DMS153 treated with DMSO at 0.1 percent for 48 hours (cell line): Measurements from ENCODE around the gene SDSL.

Experiments used
- DNase-seq: peaks from one replicate; lab custom pipeline; 2025; ENCODE audit not compliant: unreplicated experiment; lab: John Stamatoyannopoulos, UW

Gene SDSL

DNA sequence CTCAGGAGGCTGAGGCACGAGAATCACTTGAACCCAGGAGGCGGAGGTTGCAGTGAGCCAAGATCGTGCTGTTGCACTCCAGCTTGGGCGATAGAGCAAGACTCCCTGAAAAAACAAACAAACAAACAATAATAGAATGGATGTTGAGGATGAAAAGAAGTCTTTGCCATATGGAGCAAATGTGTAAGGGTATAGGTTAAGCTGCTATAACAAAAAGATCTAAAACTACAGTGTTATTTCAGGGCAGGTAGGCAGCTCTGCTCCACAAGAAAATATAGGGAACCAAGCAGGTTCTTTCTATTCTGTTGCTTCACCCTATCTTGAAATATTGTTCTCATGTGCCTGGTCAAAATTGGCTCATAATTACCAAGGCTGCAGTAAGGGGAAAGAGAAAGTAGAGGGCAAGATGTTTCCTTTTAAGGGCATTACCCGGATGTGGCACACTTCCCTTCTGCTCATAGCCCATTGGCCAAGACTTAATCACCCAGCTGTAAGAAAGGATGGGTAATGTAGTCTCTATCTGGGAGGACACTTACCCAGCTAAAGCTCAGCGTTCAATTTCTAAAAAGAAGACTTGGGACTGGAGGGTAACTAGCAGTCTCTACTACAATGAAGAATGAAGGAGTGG is 23.5 kb downstream of the SDSL start:
- DNase-seq = no peak

- DNase-seq = no peak
These were observed 26.7 kb downstream of the SDSL start for GRCh38 chr12:113448873-113449272.

DNA sequence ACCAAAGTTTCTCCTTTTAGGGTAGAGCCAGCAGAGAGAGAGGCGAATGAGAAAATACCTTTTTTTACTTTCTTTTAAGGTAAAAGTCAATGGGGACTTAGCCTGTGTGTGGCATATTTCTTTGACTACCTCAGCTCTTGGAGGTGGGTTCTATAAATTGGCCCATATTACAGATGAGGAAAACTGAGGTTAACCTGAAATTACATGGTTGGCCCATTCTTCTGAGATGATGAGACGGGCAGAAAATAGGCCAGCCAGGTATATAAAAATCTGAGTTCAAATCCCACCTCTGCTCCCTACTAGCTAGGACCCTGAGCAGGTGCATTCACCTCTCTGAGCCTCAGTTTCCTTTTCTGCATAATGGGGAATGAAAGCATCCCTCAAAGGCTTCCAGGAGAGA is 27.1 kb downstream of the SDSL start:
- no peak for DNase-seq

DNA sequence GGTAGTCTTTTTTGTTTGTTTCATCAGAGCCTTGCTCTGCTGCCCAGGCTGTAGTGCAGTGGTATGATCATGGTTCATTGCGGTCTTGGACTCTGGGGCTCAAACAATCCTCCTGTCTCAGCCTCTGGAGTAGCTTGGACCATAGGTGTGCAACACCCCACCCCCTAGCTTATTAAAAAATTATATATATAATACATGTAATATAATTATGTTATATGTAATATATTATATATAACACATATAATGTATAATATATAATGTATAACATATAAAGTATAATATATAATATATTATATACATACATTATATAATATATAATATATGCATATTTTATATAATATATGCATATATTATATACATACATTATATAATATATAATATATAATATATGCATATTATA is 27.7 kb downstream of the SDSL start:
- DNase-seq = no peak

GRCh38 chr12:113452458-113452857 is 30.3 kb downstream of the SDSL start:
- DNase-seq = no peak

DNA sequence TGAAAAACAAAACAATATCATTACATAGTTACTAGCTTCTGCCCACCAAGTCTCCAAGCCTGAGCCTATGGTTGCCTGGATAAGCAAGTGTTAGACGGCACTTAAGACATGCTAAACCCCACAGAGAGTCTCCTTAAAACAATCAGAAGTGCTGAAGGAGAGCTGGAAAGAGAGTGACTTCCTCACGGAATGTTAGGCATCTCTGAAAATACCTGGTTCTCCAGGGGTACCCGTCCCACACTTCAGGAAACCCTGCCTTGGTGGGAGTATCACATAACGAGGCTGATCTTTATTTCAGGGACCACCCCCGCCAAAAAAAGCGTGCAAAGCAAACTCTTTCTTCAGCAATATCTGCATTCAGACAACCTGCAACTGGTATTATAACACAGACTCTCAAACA is 31.1 kb downstream of the SDSL start:
- no peak for DNase-seq

DNA sequence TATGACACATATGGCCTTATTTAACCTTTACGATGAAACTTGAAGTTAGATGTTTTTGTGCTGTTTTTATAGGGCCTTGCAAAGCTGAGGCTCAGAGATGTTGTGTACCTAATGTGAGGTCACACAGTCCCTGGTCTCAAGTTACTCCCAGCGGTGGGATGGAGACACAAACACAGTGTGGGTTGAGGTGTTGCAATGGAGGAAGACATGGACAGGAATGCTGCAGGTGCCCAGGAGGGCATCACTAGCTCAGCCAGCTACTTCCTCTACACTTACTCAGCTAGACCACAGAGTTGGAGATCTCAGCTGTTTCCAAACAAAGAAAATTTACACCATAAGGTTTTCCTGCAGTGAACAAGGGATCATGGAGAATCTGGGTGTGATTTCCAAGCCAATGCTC is 34.0 kb downstream of the SDSL start:
- DNase-seq = no peak

- no peak for DNase-seq
These were observed 34.6 kb downstream of the SDSL start for GRCh38 chr12:113456761-113457160.

GRCh38 chr12:113457185-113457584 is 35.0 kb downstream of the SDSL start:
- DNase-seq = no peak

GRCh38 chr12:113457710-113458109 is 35.5 kb downstream of the SDSL start:
- DNase-seq = no peak

GRCh38 chr12:113459981-113460380 is 37.8 kb downstream of the SDSL start:
- no peak for DNase-seq

DNA sequence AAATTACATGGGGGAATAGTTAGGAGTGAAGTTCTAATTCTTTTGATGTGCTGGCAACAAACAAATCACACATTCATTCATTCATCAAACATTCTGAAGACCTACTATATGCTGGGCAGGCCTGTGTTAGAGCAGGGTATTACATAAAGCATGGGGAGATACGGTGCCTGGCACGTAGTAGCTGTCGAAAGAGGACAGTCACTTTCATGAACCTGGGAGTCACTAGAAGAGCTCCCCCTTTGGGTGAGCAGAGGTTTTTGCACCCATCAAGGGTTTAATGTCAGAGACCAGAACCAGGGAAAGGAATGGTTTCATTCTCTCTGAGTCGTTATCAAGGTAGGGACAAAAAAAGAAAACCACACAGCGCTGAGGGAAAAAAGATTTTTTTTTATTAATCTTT is 39.5 kb downstream of the SDSL start:
- no peak for DNase-seq

DNA sequence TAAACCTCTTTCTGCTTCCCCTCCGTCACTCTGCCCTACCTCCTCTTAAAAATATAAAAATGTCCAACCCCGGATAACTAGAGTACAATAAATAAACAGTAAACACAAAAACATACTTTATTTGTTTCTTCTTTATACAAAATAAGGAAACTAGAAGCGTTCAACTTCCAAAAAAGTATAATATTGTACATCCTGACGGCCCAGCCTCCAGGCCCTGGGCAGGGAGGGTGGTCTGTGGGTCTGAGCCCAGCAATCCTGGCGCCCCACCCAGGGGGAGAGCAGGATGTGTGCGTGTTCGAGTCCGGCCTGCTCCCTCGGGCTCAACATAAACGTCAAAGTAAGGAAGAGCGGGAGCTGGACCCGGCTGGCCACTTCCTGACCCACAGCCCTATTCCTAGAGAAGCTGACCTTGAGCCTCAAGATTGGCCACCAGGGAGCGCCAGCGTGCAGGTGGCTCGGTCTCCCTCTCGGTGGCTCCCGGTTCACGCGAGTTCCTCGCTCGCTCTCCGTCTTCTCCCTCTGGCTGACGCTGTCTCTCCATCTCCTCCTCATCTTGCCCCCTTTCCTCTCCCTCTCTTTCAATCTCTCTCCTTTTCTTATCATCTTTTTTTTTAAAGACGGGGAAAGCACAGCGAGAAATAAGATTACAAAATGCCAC is 40.1 kb downstream of the SDSL start:
- no peak for DNase-seq

GRCh38 chr12:113462998-113463745 is 41.0 kb downstream of the SDSL start:
- no peak for DNase-seq

DNA sequence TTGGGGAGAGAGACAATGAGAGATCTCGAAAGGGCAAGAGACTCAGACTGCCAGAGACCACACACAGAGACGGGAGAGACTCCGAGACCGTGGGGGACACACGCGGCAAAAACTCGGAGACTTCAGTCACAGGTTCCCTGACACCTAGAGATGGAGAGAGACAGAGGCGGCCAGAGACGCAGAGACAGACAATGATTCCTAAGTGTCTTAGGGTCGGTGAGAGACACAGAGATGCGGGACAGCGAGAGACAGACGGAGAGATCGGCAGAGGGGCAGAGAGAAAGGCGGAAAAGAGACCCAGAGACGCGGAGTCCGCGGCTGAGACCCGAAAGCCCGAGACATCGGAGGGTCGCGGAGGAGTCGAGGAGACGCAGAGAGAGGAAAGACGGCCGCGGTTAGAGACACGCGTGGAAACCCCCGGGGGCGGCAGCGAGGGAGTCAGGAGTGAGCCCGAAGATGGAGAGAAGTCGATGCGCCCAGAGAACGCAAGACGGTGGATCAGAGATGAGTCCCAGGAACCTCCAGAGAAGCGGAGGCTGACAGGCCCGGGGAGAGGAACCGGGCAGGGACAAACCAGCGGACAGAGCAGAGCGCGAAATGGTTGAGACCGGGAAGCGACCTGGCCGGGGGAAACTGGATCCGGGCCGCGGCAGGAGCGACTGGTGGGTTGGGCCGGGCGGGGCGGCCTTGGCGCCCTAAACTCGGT is 41.7 kb downstream of the SDSL start:
- DNase-seq = no peak

GRCh38 chr12:113464452-113464775 is 42.2 kb downstream of the SDSL start:
- no peak for DNase-seq

GRCh38 chr12:113464852-113465719 is 42.9 kb downstream of the SDSL start:
- no peak for DNase-seq

- no peak for DNase-seq
These were observed 43.8 kb downstream of the SDSL start for GRCh38 chr12:113465808-113466453.

DNA sequence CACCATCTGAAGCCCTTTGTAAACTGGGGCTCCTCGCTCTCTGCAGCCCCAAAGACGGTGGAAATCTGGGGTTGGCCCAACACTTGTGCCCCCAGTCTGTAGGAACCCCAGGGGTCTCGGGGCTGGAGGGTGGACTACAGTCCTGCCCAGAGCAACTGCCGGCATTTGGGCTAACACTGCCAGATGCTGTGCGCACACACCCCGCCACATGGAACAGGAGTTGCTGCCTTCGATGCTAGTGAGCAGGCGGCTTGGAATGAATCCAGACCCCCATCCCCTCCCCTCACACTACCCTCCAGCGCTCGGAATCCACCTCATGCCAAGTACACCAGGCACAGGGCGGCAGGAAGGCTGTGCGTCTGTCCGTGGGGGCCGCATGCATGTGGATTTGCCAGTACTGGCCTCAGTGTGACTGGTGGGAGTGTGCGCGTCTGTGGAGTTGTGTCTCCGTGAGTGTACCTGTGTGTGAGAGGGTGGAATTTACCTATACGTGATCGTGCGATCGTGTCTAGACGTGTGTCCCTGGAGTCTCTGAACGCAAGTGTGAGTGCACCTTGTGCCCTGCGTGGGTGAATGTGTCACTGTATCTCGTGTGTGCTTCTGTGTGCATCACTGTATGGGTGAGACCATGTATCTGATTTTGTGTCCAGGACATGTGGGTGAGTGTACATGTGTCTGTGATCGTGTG is 44.4 kb downstream of the SDSL start:
- DNase-seq = no peak

DNA sequence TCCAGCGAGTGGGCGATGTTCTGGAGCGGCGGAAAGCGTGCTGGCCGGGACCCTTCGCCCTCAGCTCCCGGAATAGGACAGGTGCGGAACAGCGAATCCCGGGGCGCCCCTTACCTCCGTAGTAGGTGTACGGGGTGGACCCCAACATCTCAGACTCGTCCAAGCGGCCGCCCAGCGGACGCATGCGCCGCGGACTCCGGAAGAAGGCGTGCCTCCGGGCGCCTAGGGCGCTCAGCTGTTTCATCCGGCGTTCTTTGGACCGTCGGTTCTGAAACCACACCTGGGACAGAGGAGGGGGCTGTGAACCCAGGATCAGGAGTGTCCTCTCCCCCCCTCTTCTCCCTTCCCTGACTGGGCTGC is 44.9 kb downstream of the SDSL start:
- DNase-seq = no peak
